K562 (cell line): ENCODE data around the gene EMD. TPM values are rescaled to one million over a fixed set of nuclear protein-coding genes. Genes with fewer than 3 reads are reported as not detected.
A peak's percentile ranks its signal among the peaks of the same experiment; 100 is the strongest.

Experiments
- ATAC-seq: fragments of 200-7000 bp; cut with Tn5 transposase; 3 replicates; pipeline ENCODE4 v1.9.1; 2020; ENCODE audit warnings: moderate library complexity
- BruUV-seq: library from RNA; stranded (reverse); fragments of 400-500 nt; replicated peaks from 2 replicates; lab custom pipeline; 2021; lab: Mats Ljungman, UMichigan
- CTCF ChIA-PET: fragments of 300-600 bp; formaldehyde crosslinking; extraction: SDS; loops from one replicate; lab custom pipeline; 2021; ENCODE audit warnings: low intra/inter-chr PET ratio; lab: Yijun Ruan, JAX
- POLR2A ChIA-PET: fragments of 300-600, 350-650 bp; sonication (Branson Sonifier 250); formaldehyde crosslinking; extraction: SDS; loops from one replicate; lab custom pipeline; 2021; ENCODE audit warnings: antibody characterized with exemption, inconsistent platforms; lab: Yijun Ruan, JAX
- DNase-seq, 4 experiments: peaks; one replicate each; pipeline versions ENCODE4 v3.0.0 to v3.0.0-alpha.2; 2011 to 2018; ENCODE audit warnings: low spot score in 3 of 4, mixed read lengths in 3 of 4; ENCODE audit errors: extremely low read depth in 1 of 4
- FAIRE-seq: peaks from 2 replicates; lab custom pipeline; 2011; peaks lifted over from hg19 to GRCh38; lab: Jason Lieb, UNC
- H2AFZ ChIP-seq: 2 replicates; pipeline ENCODE4 v1.6.0; 2011; ENCODE audit warnings: low read depth, low read length, control low read depth, inconsistent platforms
- H3K27ac ChIP-seq: fragments of 200-600 bp; 3 replicates; pipeline ENCODE4 v1.8.0; 2011; ENCODE audit warnings: low read depth, mild to moderate bottlenecking, control low read depth, inconsistent platforms, low read length, moderate library complexity, mixed read lengths; ENCODE audit errors: extremely low read depth
- H3K27me3 ChIP-seq, 2 experiments: fragments of 300-600 bp in 1 of 2; 2 replicates in 1 of 2; 3 replicates in 1 of 2; pipeline versions ENCODE4 v1.6.0 to v1.8.0; 2011; ENCODE audit warnings: inconsistent platforms in 2 of 2, low read length in 2 of 2, mild to moderate bottlenecking in 1 of 2, mixed read lengths in 1 of 2, moderate library complexity in 1 of 2; ENCODE audit not compliant: control insufficient read depth in 2 of 2, insufficient read depth in 2 of 2
- H3K36me3 ChIP-seq: fragments of 300-600 bp; 3 replicates; pipeline ENCODE4 v1.8.0; 2011; ENCODE audit warnings: mild to moderate bottlenecking, low read length, inconsistent platforms; ENCODE audit not compliant: control insufficient read depth, insufficient read depth
- H3K4me1 ChIP-seq, 2 experiments: fragments of 200-600 bp in 1 of 2; replicated peaks in 1 of 2; 2 replicates in 1 of 2; 3 replicates in 1 of 2; pipeline versions ENCODE4 v1.5.1 to v1.8.0; 2011; ENCODE audit warnings: inconsistent platforms in 2 of 2, low read length in 2 of 2, mild to moderate bottlenecking in 1 of 2, mixed read lengths in 1 of 2, moderate library complexity in 1 of 2; ENCODE audit not compliant: control insufficient read depth in 2 of 2, insufficient read depth in 2 of 2
- H3K4me2 ChIP-seq: 2 replicates; pipeline ENCODE4 v1.6.1; 2011; ENCODE audit warnings: low read length, control low read depth, inconsistent platforms, mixed read lengths; ENCODE audit not compliant: insufficient read depth
- H3K4me3 ChIP-seq: fragments of 200-600 bp; sonication (generic), shearing (Covaris generic); 2 replicates; pipeline ENCODE4 v1.5.1; 2016; ENCODE audit warnings: control low read depth, inconsistent platforms
- H3K79me2 ChIP-seq: fragments of 200-600 bp; 3 replicates; pipeline ENCODE4 v1.8.0; 2011; ENCODE audit warnings: low read length, inconsistent platforms; ENCODE audit not compliant: control insufficient read depth, insufficient read depth
- H3K9ac ChIP-seq, 2 experiments: 2 replicates each; pipeline versions ENCODE4 v1.6.0 to v1.6.1; 2011; ENCODE audit warnings: low read depth in 2 of 2, low read length in 2 of 2, control low read depth in 1 of 2, inconsistent platforms in 1 of 2, mild to moderate bottlenecking in 1 of 2, mixed read lengths in 1 of 2; ENCODE audit not compliant: insufficient read depth in 1 of 2
- H3K9me1 ChIP-seq: one replicate; pipeline ENCODE4 v1.6.0; 2011; ENCODE audit warnings: inconsistent platforms, mild to moderate bottlenecking, low read length, moderate library complexity; ENCODE audit not compliant: control insufficient read depth, insufficient read depth
- H3K9me3 ChIP-seq: replicated peaks from 2 replicates; pipeline ENCODE4 v1.5.1; 2011; ENCODE audit warnings: low read depth, low read length, inconsistent platforms; ENCODE audit not compliant: control insufficient read depth, insufficient read depth
- H4K20me1 ChIP-seq: replicated peaks from 2 replicates; pipeline ENCODE4 v1.6.1; 2011; ENCODE audit warnings: low read length, inconsistent platforms, mixed read lengths; ENCODE audit not compliant: control insufficient read depth, insufficient read depth
- NFIC ChIP-seq: fragments of 450-650 bp; IDR thresholded peaks from 2 replicates; pipeline ENCODE4 v1.6.1; 2017; ENCODE audit warnings: mild to moderate bottlenecking, inconsistent platforms
- POLR2G ChIP-seq: fragments of 200-400 bp; formaldehyde crosslinking; IDR thresholded peaks from 2 replicates; pipeline ENCODE4 v1.6.1; 2017; ENCODE audit warnings: low read depth, mild to moderate bottlenecking, antibody characterized with exemption, low read length, moderate library complexity
- RBFOX2 ChIP-seq: fragments of 200-400 bp; formaldehyde crosslinking; IDR thresholded peaks from 2 replicates; pipeline ENCODE4 v1.6.1; 2017; ENCODE audit warnings: low read depth, mild to moderate bottlenecking, low read length, moderate library complexity
- TBP ChIP-seq: optimal IDR thresholded peaks from 2 replicates; pipeline ENCODE3; 2011; ENCODE audit warnings: low read depth, low read length, improper control_type of control experiment
- ZNF274 ChIP-seq: IDR thresholded peaks from 2 replicates; pipeline ENCODE4 v1.6.1; 2011; ENCODE audit warnings: low read depth, mild to moderate bottlenecking, low read length, moderate library complexity, borderline replicate concordance
- WGBS: fragments of 100-300 bp; shearing (Covaris generic); methylation state at CpG from one replicate; pipeline ENCODE4 v1.1.6; 2016; ENCODE audit warnings: low coverage, mixed read lengths; ENCODE audit not compliant: insufficient coverage; ENCODE audit errors: missing lambda C conversion rate; 5-methylcytosine and 5-hydroxymethylcytosine counted together
- in situ Hi-C: fragments of 300-500 bp; cut with MboI; formaldehyde crosslinking; loops from 4 replicates; pipeline ENCODE4 v1.15.0; 2018; ENCODE audit warnings: inconsistent platforms, mixed read lengths
- intact Hi-C: fragments of 100-400 bp; cut with micrococcal nuclease; formaldehyde crosslinking; loops from 2 replicates; pipeline ENCODE4 v1.14.2; 2022
- polyA plus RNA-seq, 8 experiments: library from polyadenylated mRNA; depleted of rRNA in 4 of 8; stranded (reverse) in 5 of 8; unstranded in 3 of 8; fragments of >200 nt; fragmentation: Nextera tagmentation in 2 of 8; fragmentation: Illumina TruSeq in 1 of 8; extraction: Ambion mirVana in 2 of 8; extraction: Trizol in 1 of 8; gene quantifications; 2 replicates each; pipeline versions ENCODE4 v1.2.1 to v1.2.3, GENCODE V29; 2011 to 2014; ENCODE audit warnings: inconsistent platforms in 1 of 8, missing spikeins in 1 of 8
- total RNA-seq, 7 experiments: library from RNA; depleted of rRNA in 6 of 7; stranded (reverse); fragments of >200 nt in 6 of 7; fragmentation: Illumina TruSeq in 2 of 7; extraction: Trizol in 2 of 7; gene quantifications; 2 replicates each; pipeline versions ENCODE4 v1.2.1 to v1.2.3, GENCODE V29; 2011 to 2021; ENCODE audit warnings: low replicate concordance in 1 of 7

EMD gene
- total and polyA plus RNA-seq, 9 of the 15 experiments (the other 6 are each of a cell fraction or from before 2014, with no cell fraction given), result 2.3 to 206 (median 61.9) TPM

DNA sequence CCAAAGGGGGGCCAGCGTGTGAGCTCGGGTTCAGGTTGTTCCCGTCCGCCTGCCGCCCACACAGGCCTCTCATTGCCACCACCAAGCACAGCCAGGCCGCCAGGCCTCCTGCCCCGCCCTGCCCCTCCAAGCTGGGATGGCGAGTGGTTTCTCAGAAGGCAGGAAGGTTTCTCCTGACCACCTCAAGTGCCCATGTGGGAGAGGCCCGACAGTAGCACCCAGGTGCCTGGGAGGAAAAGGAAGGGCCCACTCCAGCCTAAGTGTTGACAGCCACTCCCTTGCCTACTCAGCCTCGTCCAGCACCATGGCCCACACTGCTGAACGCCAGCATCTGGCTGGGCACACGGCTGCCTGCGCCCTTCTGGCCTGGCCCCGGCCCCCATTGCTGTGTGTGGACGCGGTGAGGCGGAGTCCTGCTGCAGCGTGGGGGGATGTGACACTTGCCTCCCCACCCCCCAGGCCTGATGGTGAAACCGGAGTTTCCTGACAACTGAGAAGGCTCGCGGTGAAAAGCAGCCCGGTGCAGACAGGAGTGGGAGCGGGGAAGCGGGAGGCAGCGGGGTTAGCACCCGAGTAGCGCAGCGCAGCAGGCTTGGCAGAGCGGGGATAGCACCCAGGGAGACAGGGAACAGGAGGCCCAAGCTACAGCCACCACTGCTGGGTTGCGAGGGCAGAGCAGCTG is 23.9 kb upstream of the EMD start:
- no peaks in the 10 kb centered on the region for H3K79me2 ChIP-seq
- H3K4me2 ChIP-seq, result no peak overlapping the region
- H3K9me1 ChIP-seq, result no peaks in the 10 kb centered on the region
- in situ Hi-C loops (no loop called here), intact Hi-C loops (no loop called here)
- CTCF ChIA-PET, result no interaction called here
- ATAC-seq (no peak), DNase-seq (no peak), FAIRE-seq (no peak)
- no peaks in the 10 kb centered on the region for H3K27me3 ChIP-seq
- H3K27ac ChIP-seq, result no peak overlapping the region
- H4K20me1 ChIP-seq, result peaks cover 6% of the 10 kb centered on the region
- no TSS peak for BruUV-seq
- H3K9me3 ChIP-seq, result no peaks in the 10 kb centered on the region
- peaks cover 100% of the 10 kb centered on the region; the same call in 2 of the 3 replicates for H3K36me3 ChIP-seq
- H3K9ac ChIP-seq, result no peak overlapping the region; a peak in 1 of 4 replicates
- no peak overlapping the region for H3K4me3 ChIP-seq
- TF ChIP-seq POLR2G (peak; percentile 51), ZNF274 (no peak), RBFOX2 (peak; percentile 31)
- TF ChIP-seq, all 486 proteins: peak for 2
- Histone ChIP-seq H2AFZ (no peak overlapping the region), H3K4me1 (peaks cover 0 to 31% of the 10 kb centered on the region in 2 experiments; a peak in 1 of 5 replicates)
- 91% methylated on average over 7 of the region's 30 CpGs for WGBS
- POLR2A ChIA-PET, result interaction anchor here (0.6 to 1.8 kb wide), 2 partner anchors 14 to 45 kb away, joined by 3 to 5 read pairs; no protein-coding TSS in a partner anchor

DNA sequence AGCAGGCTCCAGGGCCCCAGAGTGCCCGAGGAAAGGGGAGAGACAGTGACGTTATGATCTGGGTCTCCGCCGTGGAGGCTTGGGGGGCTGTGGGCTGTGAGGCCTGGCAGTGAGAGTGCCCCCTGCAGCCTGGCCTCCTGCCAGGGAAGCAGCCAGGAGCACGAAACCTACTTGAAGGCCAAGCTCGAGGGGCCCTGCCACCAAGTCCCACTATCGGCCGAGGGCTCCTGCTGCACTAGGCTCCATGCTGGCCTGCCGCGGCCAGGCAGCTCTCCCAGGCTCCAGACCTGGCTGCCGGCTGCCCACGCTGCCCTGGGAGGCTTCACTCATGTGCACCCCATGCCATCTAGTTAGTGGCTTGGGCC is 23.3 kb upstream of the EMD start:
- no peak overlapping the region for H3K27ac ChIP-seq
- FAIRE-seq, result no peak
- ChIA-PET CTCF (no interaction called here), POLR2A (interaction anchor here (0.6 to 1.8 kb wide), 2 partner anchors 13 to 44 kb away, joined by 3 to 5 read pairs; no protein-coding TSS in a partner anchor)
- DNase-seq, result no peak
- peaks cover 0 to 30% of the 10 kb centered on the region in 2 experiments; a peak in 1 of 5 replicates for H3K4me1 ChIP-seq
- no peak overlapping the region; a peak in 1 of 4 replicates for H3K9ac ChIP-seq
- H3K9me3 ChIP-seq, result no peaks in the 10 kb centered on the region
- H3K27me3 ChIP-seq, result no peaks in the 10 kb centered on the region
- H3K9me1 ChIP-seq, result no peaks in the 10 kb centered on the region
- no peak overlapping the region for H2AFZ ChIP-seq
- H3K4me2 ChIP-seq, result no peak overlapping the region
- 92% methylated on average over 7 of the region's 12 CpGs for WGBS
- H3K79me2 ChIP-seq, result no peaks in the 10 kb centered on the region
- TF ChIP-seq RBFOX2, result peak; percentile 29
- TF ChIP-seq POLR2G, result peak; percentile 15; the same call in 1 of the 2 replicates
- TF ChIP-seq NFIC, result peak; percentile 54
- no peak for TF ChIP-seq TBP
- no TSS peak for BruUV-seq
- H3K4me3 ChIP-seq, result no peak overlapping the region
- ATAC-seq, result no peak
- intact Hi-C loops (no loop called here), in situ Hi-C loops (no loop called here)
- peaks cover 100% of the 10 kb centered on the region; the same call in 2 of the 3 replicates for H3K36me3 ChIP-seq
- peaks cover 3% of the 10 kb centered on the region; the same call in 1 of the 2 replicates for H4K20me1 ChIP-seq
